Measurements from ENCODE around the gene FTCD. TPM values are rescaled to one million over a fixed set of nuclear protein-coding genes. Genes with fewer than 3 reads are reported as not detected.

Gene FTCD
- total and polyA plus RNA-seq, 4 donors = 0.50 to 8.7 (median 1.8) TPM

DNA sequence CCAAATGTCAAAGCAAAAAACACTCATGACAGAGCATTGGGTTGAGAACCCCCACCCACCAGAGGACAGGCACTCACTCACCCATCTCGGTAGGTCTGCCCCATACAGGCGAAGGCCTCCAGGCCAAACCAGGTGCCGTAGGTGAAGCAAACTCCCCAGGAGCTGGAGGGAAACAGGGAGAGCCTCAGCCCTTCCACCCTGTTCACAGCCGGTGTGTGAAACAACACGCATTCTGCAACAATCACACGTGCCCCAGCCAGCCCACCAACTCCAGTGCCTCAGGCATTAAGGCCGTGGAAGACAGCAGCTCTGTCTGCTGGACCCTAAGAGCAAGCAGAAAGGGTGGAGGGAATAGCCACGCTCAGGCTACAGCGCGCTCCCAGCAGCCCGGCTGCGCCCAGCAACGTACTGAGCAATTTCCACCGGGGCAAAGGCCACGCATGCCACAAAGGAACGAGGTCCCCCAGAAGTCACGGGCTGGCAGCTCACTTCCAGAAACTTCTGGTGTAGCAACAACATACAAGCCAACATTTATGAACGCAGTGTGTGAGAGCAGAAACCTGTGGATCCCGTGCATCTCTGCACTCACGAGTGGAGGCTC lies 40.3 kb upstream of the FTCD start:
- Histone ChIP-seq H3K4me1 (ENCODE audit: control insufficient read depth in 1 of 2, insufficient read depth in 2 of 2, low read length in 2 of 2) (no peaks in the 10 kb centered on the region), H3K4me3 (ENCODE audit: low read length in 2 of 2) (no peak overlapping the region), H3K9me3 (ENCODE audit: control insufficient read depth, low read length) (no peaks in the 10 kb centered on the region), H3K27me3 (ENCODE audit: control insufficient read depth in 1 of 2, insufficient read depth in 2 of 2, low read length in 1 of 2) (no peaks in the 10 kb centered on the region), H3K36me3 (ENCODE audit: control insufficient read depth in 1 of 2, insufficient read depth in 2 of 2, low read length in 1 of 2) (peaks cover 5 to 19% of the 10 kb centered on the region in 2 donors), H3K27ac (ENCODE audit: low read depth in 1 of 2, low read length in 2 of 2) (no peak overlapping the region)
- DNase-seq = peak; percentile 29 to 49
- intact Hi-C loops (cut with DNase I) = no loop called here
- no peak for ATAC-seq (ENCODE audit: low FRiP score)
- 91 to 92% methylated on average over 20 of the region's 20 CpGs for WGBS, 2 donors

- ATAC-seq (ENCODE audit: low FRiP score) = peak; percentile 16
- H3K36me3 ChIP-seq (ENCODE audit: control insufficient read depth in 1 of 2, insufficient read depth in 2 of 2, low read length in 1 of 2) = peaks cover 4 to 19% of the 10 kb centered on the region in 2 donors
- peak; percentile 38 to 69 for DNase-seq
- 92% methylated on average over 34 of the region's 34 CpGs for WGBS, 2 donors
- H3K27me3 ChIP-seq (ENCODE audit: control insufficient read depth in 1 of 2, insufficient read depth in 2 of 2, low read length in 1 of 2) = no peaks in the 10 kb centered on the region
- H3K4me1 ChIP-seq (ENCODE audit: control insufficient read depth in 1 of 2, insufficient read depth in 2 of 2, low read length in 2 of 2) = no peaks in the 10 kb centered on the region
- H3K27ac ChIP-seq (ENCODE audit: low read depth in 1 of 2, low read length in 2 of 2) = no peak overlapping the region
- no peak overlapping the region for H3K4me3 ChIP-seq (ENCODE audit: low read length in 2 of 2)
- intact Hi-C loops (cut with DNase I) = no loop called here
- H3K9me3 ChIP-seq (ENCODE audit: control insufficient read depth, low read length) = no peaks in the 10 kb centered on the region
Measured at GRCh38 chr21:46194374-46195334, 39.3 kb upstream of the FTCD start.

DNA sequence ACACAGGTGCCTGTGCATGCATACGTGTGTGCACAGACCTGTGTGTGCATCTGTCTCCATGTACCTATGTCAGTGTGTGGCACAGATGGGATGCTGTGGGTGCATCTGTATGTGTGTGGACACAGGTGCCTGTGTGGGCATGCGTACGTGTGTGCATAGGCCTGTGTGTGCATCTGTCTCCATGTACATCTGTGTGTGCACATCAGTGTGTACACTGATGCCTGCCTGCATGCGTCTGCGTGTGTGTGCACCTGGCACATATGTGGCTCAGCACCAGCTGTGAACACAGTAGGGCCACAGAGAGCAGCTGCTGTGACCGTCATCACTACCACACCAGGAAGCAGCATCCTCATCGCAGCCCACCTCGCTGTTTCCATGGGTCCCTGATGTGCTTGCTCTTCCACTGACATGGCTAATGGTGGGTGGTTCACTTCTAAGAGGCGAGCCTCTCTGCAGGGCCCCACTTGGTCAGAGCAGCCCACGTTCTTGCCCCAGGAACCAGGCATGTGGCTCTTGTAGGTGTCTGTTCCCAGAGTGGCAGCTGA lies 38.5 kb upstream of the FTCD start:
- no peak overlapping the region for H3K27ac ChIP-seq (ENCODE audit: low read depth in 1 of 2, low read length in 2 of 2)
- H3K9me3 ChIP-seq (ENCODE audit: control insufficient read depth, low read length) = no peaks in the 10 kb centered on the region
- H3K27me3 ChIP-seq (ENCODE audit: control insufficient read depth in 1 of 2, insufficient read depth in 2 of 2, low read length in 1 of 2) = no peaks in the 10 kb centered on the region
- ATAC-seq (ENCODE audit: low FRiP score) = no peak
- intact Hi-C loops (cut with DNase I) = no loop called here
- peak; percentile 14 to 30 for DNase-seq
- WGBS, 2 donors = 94 to 96% methylated on average over 10 of the region's 10 CpGs
- no peaks in the 10 kb centered on the region for H3K4me1 ChIP-seq (ENCODE audit: control insufficient read depth in 1 of 2, insufficient read depth in 2 of 2, low read length in 2 of 2)
- no peak overlapping the region for H3K4me3 ChIP-seq (ENCODE audit: low read length in 2 of 2)
- H3K36me3 ChIP-seq (ENCODE audit: control insufficient read depth in 1 of 2, insufficient read depth in 2 of 2, low read length in 1 of 2) = peaks cover 0 to 17% of the 10 kb centered on the region in 2 donors

- H3K27me3 ChIP-seq (ENCODE audit: control insufficient read depth in 1 of 2, insufficient read depth in 2 of 2, low read length in 1 of 2) = no peaks in the 10 kb centered on the region
- no peaks in the 10 kb centered on the region for H3K9me3 ChIP-seq (ENCODE audit: control insufficient read depth, low read length)
- ATAC-seq (ENCODE audit: low FRiP score) (no peak), DNase-seq (peak; percentile 30 to 61)
- no peak overlapping the region for H3K27ac ChIP-seq (ENCODE audit: low read depth in 1 of 2, low read length in 2 of 2)
- peaks cover 0 to 17% of the 10 kb centered on the region in 2 donors for H3K36me3 ChIP-seq (ENCODE audit: control insufficient read depth in 1 of 2, insufficient read depth in 2 of 2, low read length in 1 of 2)
- H3K4me1 ChIP-seq (ENCODE audit: control insufficient read depth in 1 of 2, insufficient read depth in 2 of 2, low read length in 2 of 2) = no peaks in the 10 kb centered on the region
- WGBS, 2 donors = 94 to 96% methylated on average over 20 of the region's 20 CpGs
- intact Hi-C loops (cut with DNase I) = no loop called here
- H3K4me3 ChIP-seq (ENCODE audit: low read length in 2 of 2) = no peak overlapping the region
Measured at GRCh38 chr21:46191686-46192575, 36.6 kb upstream of the FTCD start.

- intact Hi-C loops (cut with DNase I) = no loop called here
- Histone ChIP-seq H3K4me1 (ENCODE audit: control insufficient read depth in 1 of 2, insufficient read depth in 2 of 2, low read length in 2 of 2) (no peaks in the 10 kb centered on the region), H3K36me3 (ENCODE audit: control insufficient read depth in 1 of 2, insufficient read depth in 2 of 2, low read length in 1 of 2) (peaks cover 0 to 17% of the 10 kb centered on the region in 2 donors), H3K27me3 (ENCODE audit: control insufficient read depth in 1 of 2, insufficient read depth in 2 of 2, low read length in 1 of 2) (no peaks in the 10 kb centered on the region), H3K27ac (ENCODE audit: low read depth in 1 of 2, low read length in 2 of 2) (no peak overlapping the region), H3K9me3 (ENCODE audit: control insufficient read depth, low read length) (no peaks in the 10 kb centered on the region), H3K4me3 (ENCODE audit: low read length in 2 of 2) (no peak overlapping the region)
- WGBS, 2 donors = 85 to 88% methylated on average over 4 of the region's 4 CpGs
- peak; percentile 66 to 81 for DNase-seq
- peak; percentile 46 for ATAC-seq (ENCODE audit: low FRiP score)
Measured at GRCh38 chr21:46191257-46191685, 35.9 kb upstream of the FTCD start.

DNA sequence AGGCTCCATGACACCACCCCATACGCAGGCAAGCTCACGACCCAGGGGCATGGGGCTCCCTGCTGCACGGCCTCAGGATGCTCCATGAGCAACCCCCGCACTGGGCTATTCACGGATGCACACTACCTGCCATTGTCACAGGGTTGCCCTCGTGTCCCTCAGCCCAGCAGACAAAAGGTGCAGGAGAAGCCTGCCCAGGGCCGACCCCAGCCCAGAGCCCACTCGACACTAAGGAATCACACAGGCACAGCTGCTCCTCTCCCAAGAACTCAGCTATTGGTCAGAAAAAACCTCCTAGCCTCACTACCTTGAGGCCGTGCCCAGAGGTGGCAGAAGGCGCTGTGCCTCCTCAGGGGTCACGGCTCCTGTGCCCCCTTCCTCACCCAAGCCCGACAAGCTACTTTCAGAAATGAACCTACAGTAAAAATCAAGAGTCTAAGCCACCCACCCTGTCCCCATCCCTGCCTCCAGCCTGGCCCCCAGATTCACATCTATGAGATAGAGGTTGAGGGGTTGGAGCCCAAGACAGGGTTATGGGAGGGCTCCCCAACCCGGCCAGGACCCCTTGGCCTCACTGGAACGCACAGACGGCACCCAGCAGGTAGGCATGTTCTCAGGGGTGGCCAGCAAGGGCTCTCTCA lies 35.2 kb upstream of the FTCD start:
- no peaks in the 10 kb centered on the region for H3K4me1 ChIP-seq (ENCODE audit: control insufficient read depth in 1 of 2, insufficient read depth in 2 of 2, low read length in 2 of 2)
- H3K36me3 ChIP-seq (ENCODE audit: control insufficient read depth in 1 of 2, insufficient read depth in 2 of 2, low read length in 1 of 2) = peaks cover 0 to 13% of the 10 kb centered on the region in 2 donors
- intact Hi-C loops (cut with DNase I) = no loop called here
- DNase-seq (peak in 1 of 2 donors; percentile 63), ATAC-seq (ENCODE audit: low FRiP score) (peak; percentile 58)
- no peak overlapping the region for H3K4me3 ChIP-seq (ENCODE audit: low read length in 2 of 2)
- no peaks in the 10 kb centered on the region for H3K27me3 ChIP-seq (ENCODE audit: control insufficient read depth in 1 of 2, insufficient read depth in 2 of 2, low read length in 1 of 2)
- no peaks in the 10 kb centered on the region for H3K9me3 ChIP-seq (ENCODE audit: control insufficient read depth, low read length)
- no peak overlapping the region for H3K27ac ChIP-seq (ENCODE audit: low read depth in 1 of 2, low read length in 2 of 2)
- 90 to 91% methylated on average over 15 of the region's 15 CpGs for WGBS, 2 donors

DNA sequence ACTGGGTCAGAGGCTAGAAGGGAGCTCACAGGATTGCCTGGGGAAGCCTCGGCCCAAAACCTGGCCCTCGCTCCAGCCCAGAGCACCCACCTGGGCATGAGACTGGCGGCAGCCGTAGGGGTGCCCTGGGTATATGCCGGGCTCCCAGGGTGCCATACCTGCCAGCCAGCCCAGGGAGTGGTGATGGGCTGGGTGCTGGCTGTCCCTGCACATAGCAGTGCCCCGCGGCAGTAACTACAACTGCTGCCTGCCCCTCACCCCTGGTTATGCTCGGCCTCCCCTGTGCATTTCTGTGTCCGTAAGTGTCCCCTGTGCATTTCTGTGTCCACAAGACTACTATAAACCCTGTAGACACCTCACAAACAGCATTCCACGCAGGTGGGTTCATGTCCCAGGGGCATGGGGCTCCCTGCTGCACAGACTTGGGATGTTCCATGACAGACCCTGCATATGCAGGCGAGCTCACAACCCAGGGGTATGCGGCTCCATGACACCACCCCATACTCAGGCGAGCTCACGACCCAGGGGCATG lies 34.6 kb upstream of the FTCD start:
- WGBS, 2 donors = 93 to 94% methylated on average over 14 of the region's 14 CpGs
- ATAC-seq (ENCODE audit: low FRiP score) = no peak
- H3K4me3 ChIP-seq (ENCODE audit: low read length in 2 of 2) = no peak overlapping the region
- peak; percentile 38 to 51 for DNase-seq
- no peaks in the 10 kb centered on the region for H3K9me3 ChIP-seq (ENCODE audit: control insufficient read depth, low read length)
- intact Hi-C loops (cut with DNase I) = no loop called here
- peaks cover 0 to 9% of the 10 kb centered on the region in 2 donors for H3K36me3 ChIP-seq (ENCODE audit: control insufficient read depth in 1 of 2, insufficient read depth in 2 of 2, low read length in 1 of 2)
- no peaks in the 10 kb centered on the region for H3K4me1 ChIP-seq (ENCODE audit: control insufficient read depth in 1 of 2, insufficient read depth in 2 of 2, low read length in 2 of 2)
- H3K27me3 ChIP-seq (ENCODE audit: control insufficient read depth in 1 of 2, insufficient read depth in 2 of 2, low read length in 1 of 2) = no peaks in the 10 kb centered on the region
- no peak overlapping the region for H3K27ac ChIP-seq (ENCODE audit: low read depth in 1 of 2, low read length in 2 of 2)

Data from aorta (tissue), 5 donors.